ENCODE results near the gene IGSF9.

Gene IGSF9

GRCh38 chr1:159929155-159930051, 16.0 kb downstream of the IGSF9 start:
- Histone ChIP-seq H3K36me3 (ENCODE audit: low read depth) (0 out of 2 replicates have a peak, but pooled peaks cover 4% of the 10 kb centered on the region), H3K27me3 (ENCODE audit: insufficient read depth, poor library complexity, severe bottlenecking) (no peaks in the 10 kb centered on the region), H3K4me3 (ENCODE audit: severe bottlenecking) (no peak overlapping the region), H3K4me1 (ENCODE audit: insufficient read depth, poor library complexity, severe bottlenecking) (peaks cover 11% of the 10 kb centered on the region), H3K9me3 (ENCODE audit: severe bottlenecking) (no peaks in the 10 kb centered on the region), H3K27ac (ENCODE audit: poor library complexity, severe bottlenecking) (no peak overlapping the region)
- TF ChIP-seq, protein P1, sequence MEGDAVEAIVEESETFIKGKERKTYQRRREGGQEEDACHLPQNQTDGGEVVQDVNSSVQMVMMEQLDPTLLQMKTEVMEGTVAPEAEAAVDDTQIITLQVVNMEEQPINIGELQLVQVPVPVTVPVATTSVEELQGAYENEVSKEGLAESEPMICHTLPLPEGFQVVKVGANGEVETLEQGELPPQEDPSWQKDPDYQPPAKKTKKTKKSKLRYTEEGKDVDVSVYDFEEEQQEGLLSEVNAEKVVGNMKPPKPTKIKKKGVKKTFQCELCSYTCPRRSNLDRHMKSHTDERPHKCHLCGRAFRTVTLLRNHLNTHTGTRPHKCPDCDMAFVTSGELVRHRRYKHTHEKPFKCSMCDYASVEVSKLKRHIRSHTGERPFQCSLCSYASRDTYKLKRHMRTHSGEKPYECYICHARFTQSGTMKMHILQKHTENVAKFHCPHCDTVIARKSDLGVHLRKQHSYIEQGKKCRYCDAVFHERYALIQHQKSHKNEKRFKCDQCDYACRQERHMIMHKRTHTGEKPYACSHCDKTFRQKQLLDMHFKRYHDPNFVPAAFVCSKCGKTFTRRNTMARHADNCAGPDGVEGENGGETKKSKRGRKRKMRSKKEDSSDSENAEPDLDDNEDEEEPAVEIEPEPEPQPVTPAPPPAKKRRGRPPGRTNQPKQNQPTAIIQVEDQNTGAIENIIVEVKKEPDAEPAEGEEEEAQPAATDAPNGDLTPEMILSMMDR (IDR thresholded peaks at IDR 0.05; ENCODE audit: poor library complexity, severe bottlenecking), result no peak
- DNase-seq (ENCODE audit: low spot score) (no peak), ATAC-seq (ENCODE audit: low read depth) (no peak)

DNA sequence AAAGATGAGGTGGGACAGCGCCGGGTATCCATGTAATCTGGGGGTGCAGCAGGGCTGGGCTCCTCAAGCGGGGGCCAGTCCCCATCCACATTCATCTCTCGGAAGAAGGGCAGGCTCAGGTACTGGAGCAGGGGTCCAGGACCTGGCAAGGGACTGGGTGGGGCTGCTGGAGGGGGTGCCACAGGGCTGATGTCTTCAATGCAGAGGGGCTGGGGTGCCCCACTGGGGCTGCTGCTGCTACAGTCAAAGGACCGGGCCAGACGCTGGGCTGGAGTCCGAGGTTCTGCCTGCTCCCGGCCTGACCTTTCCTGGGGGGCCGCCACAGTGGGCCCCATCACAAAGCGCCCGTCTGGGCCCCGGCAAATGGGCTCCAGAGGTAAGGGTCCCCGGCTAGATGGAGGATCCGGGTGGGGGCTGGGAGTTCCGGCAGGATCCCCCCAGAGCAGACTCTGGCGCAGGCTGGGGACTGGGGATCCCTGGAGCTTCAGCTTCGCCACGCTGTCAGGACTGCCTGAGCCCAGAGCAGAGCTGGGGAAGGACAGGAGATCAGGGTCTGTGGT, 16.8 kb downstream of the IGSF9 start:
- ATAC-seq (ENCODE audit: low read depth), result no peak
- H3K4me1 ChIP-seq (ENCODE audit: insufficient read depth, poor library complexity, severe bottlenecking), result peaks cover 9% of the 10 kb centered on the region
- no peaks in the 10 kb centered on the region for H3K27me3 ChIP-seq (ENCODE audit: insufficient read depth, poor library complexity, severe bottlenecking)
- peaks cover 4% of the 10 kb centered on the region; the same call in 1 of the 2 replicates for H3K36me3 ChIP-seq (ENCODE audit: low read depth)
- H3K27ac ChIP-seq (ENCODE audit: poor library complexity, severe bottlenecking), result no peak overlapping the region
- no peak for DNase-seq (ENCODE audit: low spot score)
- TF ChIP-seq, protein P1 (IDR thresholded peaks at IDR 0.05; ENCODE audit: poor library complexity, severe bottlenecking), result no peak
- H3K4me3 ChIP-seq (ENCODE audit: severe bottlenecking), result no peak overlapping the region
- no peaks in the 10 kb centered on the region for H3K9me3 ChIP-seq (ENCODE audit: severe bottlenecking)

DNA sequence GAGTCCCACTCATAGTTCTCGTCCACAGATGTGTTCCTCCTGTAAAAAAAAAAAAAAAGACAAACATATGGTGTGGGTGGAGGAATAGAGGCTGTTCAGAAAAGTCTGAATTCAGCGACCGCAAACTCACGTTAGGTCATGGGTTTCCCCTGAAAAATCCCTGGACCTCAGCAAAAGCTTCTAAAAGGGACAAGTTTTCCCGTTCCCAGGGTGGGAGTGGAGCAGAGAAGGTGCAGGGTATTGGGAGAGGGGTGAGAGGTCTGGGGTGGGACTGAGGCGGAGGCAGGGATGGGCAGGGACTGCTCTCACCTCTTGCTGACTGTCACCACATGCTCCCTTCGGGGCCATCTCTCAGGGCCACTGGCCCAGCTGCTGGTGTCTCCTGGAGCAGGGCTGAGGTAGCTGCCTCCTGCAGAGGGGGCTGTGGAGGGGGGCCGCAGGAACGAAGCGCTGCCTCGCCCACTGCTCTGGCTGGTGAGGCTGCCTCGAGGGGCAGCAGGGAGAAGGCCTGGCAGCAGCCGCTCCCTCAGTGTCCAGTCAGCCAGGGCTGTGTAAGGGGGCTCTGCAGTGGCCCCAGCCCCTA, 17.5 kb downstream of the IGSF9 start:
- DNase-seq (ENCODE audit: low spot score), result no peak
- H3K4me1 ChIP-seq (ENCODE audit: insufficient read depth, poor library complexity, severe bottlenecking), result peaks cover 5% of the 10 kb centered on the region
- H3K27ac ChIP-seq (ENCODE audit: poor library complexity, severe bottlenecking), result no peak overlapping the region
- H3K36me3 ChIP-seq (ENCODE audit: low read depth), result peaks cover 6% of the 10 kb centered on the region; the same call in 1 of the 2 replicates
- H3K27me3 ChIP-seq (ENCODE audit: insufficient read depth, poor library complexity, severe bottlenecking), result no peaks in the 10 kb centered on the region
- H3K4me3 ChIP-seq (ENCODE audit: severe bottlenecking), result no peak overlapping the region
- no peaks in the 10 kb centered on the region for H3K9me3 ChIP-seq (ENCODE audit: severe bottlenecking)
- no peak for ATAC-seq (ENCODE audit: low read depth)
- TF ChIP-seq, protein P1 (IDR thresholded peaks at IDR 0.05; ENCODE audit: poor library complexity, severe bottlenecking), result no peak

DNA sequence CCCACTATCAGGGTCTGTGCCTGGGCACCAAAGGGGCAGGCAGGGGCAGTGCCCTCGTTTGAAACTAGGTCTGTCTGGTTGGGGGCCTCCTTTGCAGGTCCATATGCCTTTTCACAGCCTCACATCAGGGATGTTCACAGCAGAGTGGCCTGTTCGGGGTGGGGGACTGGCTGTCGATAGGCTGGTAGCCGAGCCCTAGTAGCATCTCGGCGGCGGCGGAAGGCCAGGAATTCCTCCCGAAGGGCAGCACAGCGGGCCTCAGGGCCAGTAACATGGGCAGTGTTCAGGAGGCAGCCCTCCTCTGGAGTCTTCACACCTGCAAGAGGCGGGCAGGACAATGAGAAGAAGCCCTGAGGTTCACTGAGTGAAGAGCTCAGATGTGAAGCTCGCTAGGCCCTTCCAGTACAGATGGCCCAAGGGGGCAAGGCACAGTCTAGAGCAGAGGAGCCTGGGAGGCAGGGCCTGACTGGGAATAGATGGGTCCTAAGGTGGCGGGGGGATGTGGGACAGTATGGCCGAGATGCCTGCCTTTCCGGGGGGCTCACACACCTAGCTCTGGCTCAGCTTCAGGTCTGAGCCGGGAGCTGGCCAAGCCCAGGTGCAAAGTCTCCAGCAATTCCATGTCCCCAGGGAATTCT, 18.1 kb downstream of the IGSF9 start:
- no peak for ATAC-seq (ENCODE audit: low read depth)
- Histone ChIP-seq H3K36me3 (ENCODE audit: low read depth) (peaks cover 12% of the 10 kb centered on the region; the same call in 1 of the 2 replicates), H3K4me1 (ENCODE audit: insufficient read depth, poor library complexity, severe bottlenecking) (peaks cover 8% of the 10 kb centered on the region), H3K9me3 (ENCODE audit: severe bottlenecking) (no peaks in the 10 kb centered on the region), H3K4me3 (ENCODE audit: severe bottlenecking) (no peak overlapping the region), H3K27ac (ENCODE audit: poor library complexity, severe bottlenecking) (no peak overlapping the region), H3K27me3 (ENCODE audit: insufficient read depth, poor library complexity, severe bottlenecking) (no peaks in the 10 kb centered on the region)
- DNase-seq (ENCODE audit: low spot score), result no peak
- TF ChIP-seq, protein P1 (IDR thresholded peaks at IDR 0.05; ENCODE audit: poor library complexity, severe bottlenecking), result no peak

Data from RWPE2 (cell line).